Erythroblast (primary cell): Measurements from ENCODE around the gene CIZ1.
"Not testable (repeated sequence)": the region's sequence is repeated elsewhere in the genome, so short reads cannot be mapped to it uniquely, and the experiment has no call there.

Experiments
- GATA1 ChIP-seq: IDR thresholded peaks from 2 replicates; pipeline ENCODE4 v1.6.1; 2011; ENCODE audit warnings: low read depth, mild to moderate bottlenecking, control low read depth, low read length, moderate library complexity
- POLR2A ChIP-seq: IDR thresholded peaks from 2 replicates; pipeline ENCODE4 v1.6.1; 2011; ENCODE audit warnings: mild to moderate bottlenecking, low read length

DNA sequence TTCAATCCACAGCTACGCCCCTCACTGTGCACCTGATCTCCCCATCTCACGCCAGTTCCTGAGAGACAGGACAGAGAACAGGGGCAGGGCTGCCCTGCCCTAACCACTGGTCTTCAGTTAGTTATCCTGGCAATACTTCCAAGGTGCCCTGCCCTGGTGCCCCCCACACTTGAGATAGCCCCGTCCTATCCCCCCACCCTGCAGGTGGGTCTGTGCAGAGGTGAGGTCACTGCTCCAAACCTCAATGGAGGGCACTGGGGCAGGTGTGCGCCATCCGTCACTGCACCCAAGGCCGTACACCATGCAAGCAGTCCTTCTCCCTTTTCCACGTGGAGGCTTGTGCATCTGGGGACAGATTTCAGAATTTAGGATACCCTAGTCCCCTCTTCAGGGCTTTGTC lies 60.7 kb downstream of the CIZ1 start:
- not testable (repeated sequence) for TF ChIP-seq POLR2A, GATA1
